ENCODE data around the gene IDH3G. TPM values are rescaled to one million over a fixed set of nuclear protein-coding genes. Genes with fewer than 3 reads are reported as not detected.

The IDH3G gene
- total RNA-seq, 1 donor from 2014 or later: 351 TPM

DNA sequence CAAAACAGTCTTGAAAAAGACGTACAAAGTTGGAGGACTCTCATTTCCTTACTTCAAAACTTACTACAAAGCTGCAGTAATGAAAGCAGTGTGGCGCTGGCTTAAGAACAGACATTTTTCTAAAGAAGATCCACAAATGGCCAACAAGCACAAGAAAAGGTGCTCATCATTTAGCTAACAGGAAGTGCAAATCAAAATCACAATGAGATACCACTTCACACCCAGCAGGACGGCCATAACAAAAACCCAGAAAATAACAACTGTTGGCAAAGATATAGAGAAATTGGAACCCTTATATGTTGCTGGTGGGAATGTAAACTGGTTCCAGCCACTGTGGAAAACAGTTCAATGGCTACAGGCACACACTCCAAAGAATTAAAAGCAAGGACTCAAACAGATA is 32.8 kb upstream of the IDH3G start:
- H3K4me3 ChIP-seq: no peak overlapping the region
- TF ChIP-seq, protein P1, sequence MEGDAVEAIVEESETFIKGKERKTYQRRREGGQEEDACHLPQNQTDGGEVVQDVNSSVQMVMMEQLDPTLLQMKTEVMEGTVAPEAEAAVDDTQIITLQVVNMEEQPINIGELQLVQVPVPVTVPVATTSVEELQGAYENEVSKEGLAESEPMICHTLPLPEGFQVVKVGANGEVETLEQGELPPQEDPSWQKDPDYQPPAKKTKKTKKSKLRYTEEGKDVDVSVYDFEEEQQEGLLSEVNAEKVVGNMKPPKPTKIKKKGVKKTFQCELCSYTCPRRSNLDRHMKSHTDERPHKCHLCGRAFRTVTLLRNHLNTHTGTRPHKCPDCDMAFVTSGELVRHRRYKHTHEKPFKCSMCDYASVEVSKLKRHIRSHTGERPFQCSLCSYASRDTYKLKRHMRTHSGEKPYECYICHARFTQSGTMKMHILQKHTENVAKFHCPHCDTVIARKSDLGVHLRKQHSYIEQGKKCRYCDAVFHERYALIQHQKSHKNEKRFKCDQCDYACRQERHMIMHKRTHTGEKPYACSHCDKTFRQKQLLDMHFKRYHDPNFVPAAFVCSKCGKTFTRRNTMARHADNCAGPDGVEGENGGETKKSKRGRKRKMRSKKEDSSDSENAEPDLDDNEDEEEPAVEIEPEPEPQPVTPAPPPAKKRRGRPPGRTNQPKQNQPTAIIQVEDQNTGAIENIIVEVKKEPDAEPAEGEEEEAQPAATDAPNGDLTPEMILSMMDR (IDR thresholded peaks at IDR 0.05): no peak
- no peaks in the 10 kb centered on the region for H3K36me3 ChIP-seq
- H3K9me3 ChIP-seq: no peaks in the 10 kb centered on the region
- peaks cover 0 to 4% of the 10 kb centered on the region in 2 donors for H3K4me1 ChIP-seq
- no peak overlapping the region for H3K27ac ChIP-seq
- DNase-seq (ENCODE audit: low spot score in 2 of 2): no peak
- intact Hi-C loops (cut with DNase I): no loop called here
- H3K27me3 ChIP-seq: peaks cover 5% of the 10 kb centered on the region

DNA sequence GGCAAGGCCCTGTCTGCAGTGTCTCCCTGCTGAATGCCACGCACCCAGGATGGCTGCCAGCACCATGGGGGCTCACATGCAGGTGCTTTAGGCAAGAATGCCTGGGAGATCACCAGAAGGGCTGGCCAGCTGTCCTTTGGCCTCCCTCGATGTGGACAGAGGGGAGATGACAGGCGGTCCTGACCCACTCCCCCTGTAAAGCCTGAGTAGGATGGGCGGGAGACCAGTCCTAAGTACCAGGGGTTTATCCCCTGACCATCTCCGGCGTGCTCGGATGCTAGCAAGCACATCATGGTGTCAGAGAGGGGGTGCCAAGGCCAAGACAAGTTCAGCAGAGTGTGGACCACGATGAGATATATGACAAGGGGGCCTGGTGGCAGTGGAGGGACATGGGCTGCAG is 30.9 kb upstream of the IDH3G start:
- Histone ChIP-seq H3K4me1 (peaks cover 0 to 4% of the 10 kb centered on the region in 2 donors), H3K27ac (no peak overlapping the region), H3K9me3 (no peaks in the 10 kb centered on the region), H3K4me3 (no peak overlapping the region), H3K36me3 (no peaks in the 10 kb centered on the region), H3K27me3 (no peaks in the 10 kb centered on the region)
- TF ChIP-seq, protein P1 (IDR thresholded peaks at IDR 0.05): no peak
- DNase-seq (ENCODE audit: low spot score in 2 of 2): no peak
- intact Hi-C loops (cut with DNase I): no loop called here

DNA sequence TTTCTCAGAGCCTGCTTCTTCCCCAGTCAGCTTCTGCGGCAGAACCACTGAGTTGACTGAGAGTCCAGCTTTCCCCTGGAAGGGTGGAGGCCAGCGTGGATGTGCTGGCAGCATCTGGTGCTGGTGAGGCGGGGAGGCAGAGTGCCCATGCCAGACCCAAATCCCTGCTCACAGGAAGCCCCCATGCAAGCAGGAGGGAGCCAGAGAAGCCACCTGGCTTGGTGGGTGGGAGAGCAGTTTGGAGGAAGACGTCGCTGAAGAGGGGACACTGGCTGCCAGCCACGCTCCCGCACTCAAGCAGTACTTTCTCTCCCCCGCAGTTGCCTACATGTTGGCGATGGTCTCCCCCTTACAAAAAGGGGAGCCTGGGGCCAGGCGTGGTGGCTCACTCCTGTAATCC is 30.2 kb upstream of the IDH3G start:
- Histone ChIP-seq H3K27ac (no peak overlapping the region), H3K9me3 (no peaks in the 10 kb centered on the region), H3K36me3 (no peaks in the 10 kb centered on the region), H3K4me1 (no peaks in the 10 kb centered on the region), H3K4me3 (no peak overlapping the region), H3K27me3 (no peaks in the 10 kb centered on the region)
- intact Hi-C loops (cut with DNase I): no loop called here
- TF ChIP-seq, protein P1 (IDR thresholded peaks at IDR 0.05): no peak
- DNase-seq (ENCODE audit: low spot score in 2 of 2): no peak

DNA sequence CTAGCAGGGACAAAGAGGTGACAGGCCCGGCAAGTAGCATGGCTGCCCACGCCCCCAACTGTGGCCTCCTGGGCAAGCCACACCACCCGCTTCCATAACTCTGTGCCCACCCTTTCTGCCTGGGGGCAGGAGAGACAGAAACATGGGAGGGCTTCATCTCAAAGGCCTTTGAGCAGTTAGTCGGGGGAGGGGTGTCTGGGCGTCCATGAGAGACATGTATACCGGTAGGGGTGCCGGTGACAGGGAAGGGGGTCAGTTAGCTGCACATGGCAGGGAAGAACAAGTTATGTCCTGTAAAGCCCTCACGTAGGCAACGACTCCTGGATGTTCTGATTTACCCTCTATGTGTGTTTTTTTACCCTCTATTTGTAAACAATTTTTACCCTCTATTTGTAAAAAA is 26.9 kb upstream of the IDH3G start:
- no peak overlapping the region for H3K4me3 ChIP-seq
- H3K27ac ChIP-seq: no peak overlapping the region
- intact Hi-C loops (cut with DNase I): no loop called here
- H3K36me3 ChIP-seq: no peaks in the 10 kb centered on the region
- TF ChIP-seq, protein P1 (IDR thresholded peaks at IDR 0.05): no peak
- no peak for DNase-seq (ENCODE audit: low spot score in 2 of 2)
- no peaks in the 10 kb centered on the region for H3K9me3 ChIP-seq
- H3K4me1 ChIP-seq: no peaks in the 10 kb centered on the region
- no peaks in the 10 kb centered on the region for H3K27me3 ChIP-seq

DNA sequence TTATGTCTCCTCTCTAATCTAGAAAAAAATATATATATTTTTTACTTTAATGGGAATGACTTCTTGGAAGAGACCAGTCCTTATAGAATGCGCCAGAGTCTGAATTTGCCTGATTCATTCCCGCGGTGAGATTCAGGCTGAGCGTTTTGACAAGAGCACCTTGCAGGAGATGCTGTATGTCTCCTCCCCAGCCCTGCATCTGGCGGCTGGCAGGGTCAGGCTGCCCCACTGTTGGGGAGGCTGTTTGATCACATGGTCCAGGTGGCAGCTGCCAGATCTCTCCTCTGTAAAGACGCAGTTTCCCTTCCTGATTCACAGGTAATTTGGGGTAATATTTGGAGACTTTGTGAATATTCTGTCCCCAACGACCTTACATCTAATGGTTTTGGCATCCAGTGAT is 26.4 kb upstream of the IDH3G start:
- Histone ChIP-seq H3K36me3 (no peaks in the 10 kb centered on the region), H3K4me3 (no peak overlapping the region), H3K4me1 (no peaks in the 10 kb centered on the region), H3K27ac (no peak overlapping the region), H3K27me3 (no peaks in the 10 kb centered on the region), H3K9me3 (no peaks in the 10 kb centered on the region)
- intact Hi-C loops (cut with DNase I): no loop called here
- TF ChIP-seq, protein P1 (IDR thresholded peaks at IDR 0.05): no peak
- no peak for DNase-seq (ENCODE audit: low spot score in 2 of 2)

DNA sequence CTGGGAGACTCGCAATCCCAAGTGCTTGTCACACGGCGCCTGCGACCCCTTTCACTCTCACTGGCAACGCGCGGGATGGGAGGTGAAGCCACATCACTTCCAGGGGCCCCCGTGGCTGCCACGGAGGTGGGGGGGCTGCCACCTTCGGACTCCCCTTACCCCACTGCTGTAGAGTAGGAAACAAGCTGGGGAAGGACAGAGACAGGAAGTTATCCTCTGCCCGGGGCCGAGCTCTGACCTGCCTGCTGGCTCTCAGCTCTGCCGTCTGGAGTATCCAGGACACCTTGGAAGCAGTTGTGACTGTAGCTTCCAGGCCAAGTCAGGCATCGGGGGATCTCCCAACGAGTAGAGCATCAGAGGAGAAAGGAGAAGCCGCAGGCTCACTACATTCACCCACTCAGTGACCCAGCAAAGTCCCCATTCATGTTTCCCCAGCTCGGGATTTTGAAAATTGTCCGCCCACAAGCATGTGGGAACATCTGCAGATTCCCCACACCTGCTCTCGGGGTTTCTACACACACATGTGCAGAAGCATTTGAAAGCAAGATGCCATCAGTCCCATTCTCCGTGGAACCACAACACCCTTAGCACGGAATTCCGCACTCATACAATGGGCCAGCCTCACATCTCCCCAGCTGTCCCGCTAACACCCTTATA is 25.3 kb upstream of the IDH3G start:
- H3K4me3 ChIP-seq: peak overlapping the region; percentile 42 to 59
- TF ChIP-seq, protein P1 (IDR thresholded peaks at IDR 0.05): no peak
- H3K4me1 ChIP-seq: no peaks in the 10 kb centered on the region
- no peaks in the 10 kb centered on the region for H3K27me3 ChIP-seq
- no peaks in the 10 kb centered on the region for H3K36me3 ChIP-seq
- no peak for DNase-seq (ENCODE audit: low spot score in 2 of 2)
- no peaks in the 10 kb centered on the region for H3K9me3 ChIP-seq
- no peak overlapping the region for H3K27ac ChIP-seq
- intact Hi-C loops (cut with DNase I): no loop called here

Data from ascending aorta (tissue), 2 donors.